SK-N-SH treated with all-trans-retinoic acid at 6 μM for 48 hours (cell line): Measurements from ENCODE around the gene ZCWPW2.

Experiments
- TSHZ2 ChIP-seq: fragments of 250-450 bp; sonication (Bioruptor Pico); IDR thresholded peaks from 2 replicates; pipeline ENCODE4 v1.5.0; 2020; ENCODE audit warnings: mild to moderate bottlenecking, moderate library complexity

Gene ZCWPW2

GRCh38 chr3:28575100-28575745, 226.7 kb downstream of the ZCWPW2 start (continued):
- no peak for TF ChIP-seq TSHZ2 (CRISPR knock-in tag)
